Caco-2 (cell line): ENCODE results near the gene ITPA. TPM values are rescaled to one million over a fixed set of nuclear protein-coding genes. Genes with fewer than 3 reads are reported as not detected.

Source experiments
- BruUV-seq: library from RNA; stranded (reverse); fragments of 400-500 nt; replicated peaks from 2 replicates; lab custom pipeline; 2021; lab: Mats Ljungman, UMichigan
- CTCF ChIA-PET: fragments of 300-600 bp; sonication (Branson Sonifier 250); formaldehyde crosslinking; loops from one replicate; lab custom pipeline; 2022; ENCODE audit warnings: antibody characterized with exemption; lab: Charles Lee
- POLR2A ChIA-PET: fragments of 300-600 bp; sonication (Branson Sonifier 250); formaldehyde crosslinking; loops from one replicate; lab custom pipeline; 2022; ENCODE audit warnings: antibody characterized with exemption; lab: Charles Lee
- DNase-seq, 2 experiments: peaks; one replicate each; pipeline versions ENCODE4 v3.0.0 to v3.0.0-alpha.2; 2020 to 2022
- H3K27me3 ChIP-seq: replicated peaks from 2 replicates; pipeline ENCODE4 v1.6.0; 2011; ENCODE audit warnings: low read length; ENCODE audit not compliant: control insufficient read depth, insufficient read depth
- H3K36me3 ChIP-seq: 2 replicates; pipeline ENCODE4 v1.5.1; 2011; ENCODE audit warnings: low read length; ENCODE audit not compliant: control insufficient read depth, insufficient read depth
- H3K4me1 ChIP-seq: fragments of 250-450 bp; sonication (Bioruptor Pico); 2 replicates; pipeline ENCODE4 v1.5.1; 2020; ENCODE audit warnings: mild to moderate bottlenecking
- H3K4me3 ChIP-seq: 2 replicates; pipeline ENCODE4 v1.5.1; 2011; ENCODE audit warnings: low read depth, mild to moderate bottlenecking, control low read depth, low read length
- H3K9me3 ChIP-seq: fragments of 250-450 bp; sonication (Bioruptor Pico); 2 replicates; pipeline ENCODE4 v1.5.1; 2020; ENCODE audit warnings: mild to moderate bottlenecking, moderate library complexity
- H3K27ac Mint-ChIP-seq: one replicate; pipeline ENCODE4 v1.8.0; 2022; ENCODE audit warnings: mixed read lengths; ENCODE audit not compliant: unreplicated experiment
- H3K27me3 Mint-ChIP-seq: one replicate; pipeline ENCODE4 v1.8.0; 2022; ENCODE audit warnings: mixed read lengths; ENCODE audit not compliant: insufficient read depth, unreplicated experiment
- H3K36me3 Mint-ChIP-seq: one replicate; pipeline ENCODE4 v1.8.0; 2022; ENCODE audit warnings: mild to moderate bottlenecking, mixed read lengths; ENCODE audit not compliant: insufficient read depth, unreplicated experiment
- H3K4me1 Mint-ChIP-seq: one replicate; pipeline ENCODE4 v1.8.0; 2022; ENCODE audit warnings: low read depth, mixed read lengths; ENCODE audit not compliant: unreplicated experiment
- H3K4me3 Mint-ChIP-seq: one replicate; pipeline ENCODE4 v1.8.0; 2022; ENCODE audit warnings: mild to moderate bottlenecking, moderate library complexity, mixed read lengths; ENCODE audit not compliant: unreplicated experiment
- H3K9me3 Mint-ChIP-seq: one replicate; pipeline ENCODE4 v1.8.0; 2022; ENCODE audit warnings: mixed read lengths; ENCODE audit not compliant: unreplicated experiment
- CTCF ChIP-seq, 2 experiments: fragments of 200-600 bp in 1 of 2; IDR thresholded peaks; 1 replicate in 1 of 2; 2 replicates in 1 of 2; pipeline versions ENCODE4 v1.5.1 to v1.8.0; 2011 to 2022; ENCODE audit warnings: antibody characterized with exemption in 1 of 2, control low read depth in 1 of 2, inconsistent platforms in 1 of 2, low read depth in 1 of 2, low read length in 1 of 2, mild to moderate bottlenecking in 1 of 2, moderate library complexity in 1 of 2; ENCODE audit not compliant: insufficient read depth in 1 of 2, severe bottlenecking in 1 of 2, unreplicated experiment in 1 of 2
- intact Hi-C: fragments of 100-400 bp; cut with micrococcal nuclease; formaldehyde crosslinking; loops from one replicate; pipeline ENCODE4 v1.10.0; 2022; ENCODE audit not compliant: unreplicated experiment
- total RNA-seq: library from RNA; stranded (reverse); gene quantifications from 2 replicates; pipeline ENCODE4 v1.2.3, GENCODE V29; 2022

The ITPA gene
- total RNA-seq, 1 experiment from 2014 or later, result 73.8 TPM

DNA sequence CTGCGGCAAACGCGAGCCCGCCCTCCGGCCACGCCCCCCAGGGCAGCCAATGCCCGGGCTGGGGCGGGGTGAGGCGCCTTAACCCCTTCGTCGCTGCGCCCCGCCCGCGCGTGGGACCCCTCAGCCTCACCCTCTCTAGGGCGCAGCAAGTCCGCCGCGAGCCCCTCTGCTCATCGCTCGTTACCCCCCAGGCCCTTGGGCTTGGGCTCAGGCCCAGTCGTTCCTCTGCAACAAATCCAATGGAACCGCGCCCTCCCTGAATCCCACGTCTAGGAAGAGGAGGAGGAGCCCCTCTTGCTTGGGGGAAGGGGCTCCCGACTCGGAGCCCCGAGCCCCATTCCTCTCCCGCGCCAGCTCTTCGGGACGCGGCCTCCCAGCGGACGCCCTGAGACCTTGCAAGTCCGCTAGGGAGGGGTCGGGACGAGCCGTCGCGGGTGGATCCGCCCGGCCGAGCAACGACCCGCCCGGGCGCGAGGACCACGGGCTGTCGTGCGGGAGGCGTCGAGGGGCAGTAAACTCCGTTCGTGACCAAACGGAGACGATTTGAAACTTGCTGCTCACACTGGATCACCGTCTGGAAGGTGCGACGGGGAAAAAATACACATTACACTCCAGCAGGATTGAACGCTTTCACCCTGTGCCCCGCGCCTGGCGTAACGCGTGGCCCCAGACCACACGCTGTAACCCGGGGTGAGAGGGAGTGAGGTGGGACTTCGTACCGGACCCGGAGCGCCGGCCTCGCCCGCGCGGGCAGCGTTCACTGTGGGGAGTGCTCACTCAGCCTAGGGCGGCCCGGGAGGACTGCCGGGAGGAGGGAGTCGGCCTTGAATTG is 35.5 kb upstream of the ITPA start:
- Mint-ChIP-seq H3K4me1 (peaks cover 15% of the 10 kb centered on the region), H3K36me3 (peaks cover 19% of the 10 kb centered on the region), H3K27me3 (peaks cover 3% of the 10 kb centered on the region), H3K4me3 (peak overlapping the region; percentile 98), H3K9me3 (no peaks in the 10 kb centered on the region), H3K27ac (peak overlapping the region; percentile 81)
- POLR2A ChIA-PET, result no interaction called here
- CTCF ChIA-PET, result interaction anchor here (0.7 kb wide), 1 partner anchor 14 kb away, joined by 3 read pairs; the partner anchor contains the start of genes FASTKD5 and UBOX5
- peak in 1 of 2 experiments; percentile 26 for TF ChIP-seq CTCF (IDR thresholded peaks at IDR 0.05; ENCODE audit: insufficient read depth in 1 of 2, low read depth in 1 of 2, low read length in 1 of 2, severe bottlenecking in 1 of 2, unreplicated experiment in 1 of 2)
- peak; percentile 89 to 97 for DNase-seq
- intact Hi-C loops, result no loop called here
- Histone ChIP-seq H3K9me3 (no peaks in the 10 kb centered on the region), H3K36me3 (no peaks in the 10 kb centered on the region; the same call in 1 of the 2 replicates), H3K27me3 (no peaks in the 10 kb centered on the region), H3K4me1 (peaks cover 9% of the 10 kb centered on the region; the same call in 1 of the 2 replicates), H3K4me3 (peak overlapping the region; percentile 84)
- BruUV-seq, result no TSS peak

DNA sequence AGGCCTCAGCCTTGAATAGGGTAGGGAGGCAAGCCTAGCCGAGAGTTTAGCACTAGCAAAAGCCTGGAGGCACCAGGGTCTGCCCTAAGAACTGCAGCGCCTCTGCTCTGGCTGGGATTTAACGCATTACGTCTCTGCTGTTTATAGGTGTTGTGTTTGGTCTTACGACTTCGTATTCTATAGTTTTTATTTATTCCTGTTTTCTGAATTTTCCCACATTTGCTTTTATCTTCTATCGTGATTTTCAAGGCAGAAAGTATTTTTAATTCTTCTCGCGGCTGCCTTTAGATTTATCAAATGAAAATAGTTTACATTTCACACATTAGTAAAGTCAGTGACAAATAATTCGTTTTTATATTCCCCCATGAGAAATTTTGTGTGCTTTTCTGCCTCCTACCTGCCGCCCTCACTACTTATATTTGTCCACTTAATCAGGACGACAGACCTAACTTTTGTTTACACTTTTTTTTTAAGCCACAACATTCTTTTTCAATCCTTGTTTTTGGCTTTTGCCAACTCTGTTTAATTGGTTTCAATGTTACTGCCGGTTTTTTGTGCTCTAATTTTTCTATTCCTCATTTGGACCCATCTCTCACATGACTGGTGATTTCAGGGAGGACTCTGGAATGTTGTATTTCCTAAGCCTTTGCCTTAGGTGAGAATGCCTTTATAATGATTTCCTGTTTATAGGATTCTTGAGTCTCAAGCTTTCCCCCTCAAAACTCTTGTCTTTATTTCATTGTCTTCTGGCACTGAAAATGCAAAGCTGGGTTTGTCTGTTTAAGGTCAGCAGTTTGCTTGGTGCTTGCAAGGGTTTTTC is 34.6 kb upstream of the ITPA start:
- TF ChIP-seq CTCF (IDR thresholded peaks at IDR 0.05; ENCODE audit: insufficient read depth in 1 of 2, low read depth in 1 of 2, low read length in 1 of 2, severe bottlenecking in 1 of 2, unreplicated experiment in 1 of 2), result no peak
- Histone ChIP-seq H3K4me3 (peak overlapping the region; percentile 84), H3K27me3 (no peaks in the 10 kb centered on the region), H3K4me1 (peaks cover 9% of the 10 kb centered on the region; the same call in 1 of the 2 replicates), H3K36me3 (no peaks in the 10 kb centered on the region; the same call in 1 of the 2 replicates), H3K9me3 (no peaks in the 10 kb centered on the region)
- peak overlapping the region; percentile 98 for H3K4me3 Mint-ChIP-seq
- no peaks in the 10 kb centered on the region for H3K9me3 Mint-ChIP-seq
- CTCF ChIA-PET, result no interaction called here
- intact Hi-C loops, result no loop called here
- peaks cover 3% of the 10 kb centered on the region for H3K27me3 Mint-ChIP-seq
- no peak for DNase-seq
- TSS peak; percentile 51 for BruUV-seq
- peaks cover 15% of the 10 kb centered on the region for H3K4me1 Mint-ChIP-seq
- POLR2A ChIA-PET, result no interaction called here
- peaks cover 19% of the 10 kb centered on the region for H3K36me3 Mint-ChIP-seq
- peak overlapping the region; percentile 81 for H3K27ac Mint-ChIP-seq

- H3K4me3 Mint-ChIP-seq, result peak overlapping the region; percentile 98
- H3K27me3 Mint-ChIP-seq, result peaks cover 3% of the 10 kb centered on the region
- ChIA-PET CTCF (no interaction called here), POLR2A (no interaction called here)
- no peaks in the 10 kb centered on the region for H3K27me3 ChIP-seq
- H3K4me3 ChIP-seq, result peak overlapping the region; percentile 84
- BruUV-seq, result no TSS peak
- no peaks in the 10 kb centered on the region for H3K9me3 ChIP-seq
- peak overlapping the region; percentile 81 for H3K27ac Mint-ChIP-seq
- DNase-seq, result no peak
- no peak for TF ChIP-seq CTCF (IDR thresholded peaks at IDR 0.05; ENCODE audit: insufficient read depth in 1 of 2, low read depth in 1 of 2, low read length in 1 of 2, severe bottlenecking in 1 of 2, unreplicated experiment in 1 of 2)
- H3K9me3 Mint-ChIP-seq, result no peaks in the 10 kb centered on the region
- H3K36me3 Mint-ChIP-seq, result peaks cover 19% of the 10 kb centered on the region
- H3K36me3 ChIP-seq, result no peaks in the 10 kb centered on the region; the same call in 1 of the 2 replicates
- peaks cover 9% of the 10 kb centered on the region; the same call in 1 of the 2 replicates for H3K4me1 ChIP-seq
- peaks cover 15% of the 10 kb centered on the region for H3K4me1 Mint-ChIP-seq
- intact Hi-C loops, result no loop called here
Measured at GRCh38 chr20:3175270-3175669, 34.0 kb upstream of the ITPA start.
